HG03135 (cell line): ENCODE results near the gene GEMIN4.
"Not testable (repeated sequence)": the region's sequence is repeated elsewhere in the genome, so short reads cannot be mapped to it uniquely, and the experiment has no call there.

Experiments used
- ATAC-seq: cut with Tn5 transposase; IDR thresholded peaks from one replicate; pipeline ENCODE4 v1.9.1; 2021; ENCODE audit warnings: mild to moderate bottlenecking, moderate library complexity; ENCODE audit not compliant: unreplicated experiment

GEMIN4 gene

DNA sequence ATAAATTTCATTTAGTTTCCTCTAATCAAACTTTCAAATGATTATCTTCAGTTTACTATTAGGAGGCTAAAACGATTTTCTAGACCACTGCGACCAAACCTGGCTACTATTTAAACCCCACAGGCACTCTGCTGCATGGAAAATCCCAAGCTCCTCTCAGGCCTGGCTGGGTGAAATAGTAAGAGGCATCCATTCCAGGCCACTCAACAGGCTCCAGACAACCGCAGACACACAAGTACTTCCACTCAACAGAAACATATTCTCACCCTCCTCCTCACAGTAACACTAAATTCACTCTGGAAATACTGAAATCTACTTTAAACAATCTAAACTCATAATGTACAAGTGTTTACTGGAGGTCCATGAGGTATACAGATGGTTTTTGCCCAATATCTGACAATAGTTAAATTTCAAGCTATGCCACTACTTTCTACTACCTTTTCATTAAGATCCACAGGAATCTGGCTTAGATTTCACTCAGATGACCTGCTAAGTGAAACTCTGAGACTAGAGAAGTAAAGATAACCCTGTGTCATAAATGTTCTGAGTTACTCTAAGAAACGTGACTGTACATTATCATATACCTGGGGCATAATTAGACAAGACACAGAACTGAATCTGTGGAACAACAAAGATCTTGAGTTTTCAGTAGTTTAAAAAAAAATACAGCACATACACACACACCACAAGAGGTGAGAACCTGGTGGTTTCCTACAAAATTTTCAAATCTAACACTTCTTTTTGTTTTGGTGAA lies 47.8 kb downstream of the GEMIN4 start:
- ATAC-seq: no peak

DNA sequence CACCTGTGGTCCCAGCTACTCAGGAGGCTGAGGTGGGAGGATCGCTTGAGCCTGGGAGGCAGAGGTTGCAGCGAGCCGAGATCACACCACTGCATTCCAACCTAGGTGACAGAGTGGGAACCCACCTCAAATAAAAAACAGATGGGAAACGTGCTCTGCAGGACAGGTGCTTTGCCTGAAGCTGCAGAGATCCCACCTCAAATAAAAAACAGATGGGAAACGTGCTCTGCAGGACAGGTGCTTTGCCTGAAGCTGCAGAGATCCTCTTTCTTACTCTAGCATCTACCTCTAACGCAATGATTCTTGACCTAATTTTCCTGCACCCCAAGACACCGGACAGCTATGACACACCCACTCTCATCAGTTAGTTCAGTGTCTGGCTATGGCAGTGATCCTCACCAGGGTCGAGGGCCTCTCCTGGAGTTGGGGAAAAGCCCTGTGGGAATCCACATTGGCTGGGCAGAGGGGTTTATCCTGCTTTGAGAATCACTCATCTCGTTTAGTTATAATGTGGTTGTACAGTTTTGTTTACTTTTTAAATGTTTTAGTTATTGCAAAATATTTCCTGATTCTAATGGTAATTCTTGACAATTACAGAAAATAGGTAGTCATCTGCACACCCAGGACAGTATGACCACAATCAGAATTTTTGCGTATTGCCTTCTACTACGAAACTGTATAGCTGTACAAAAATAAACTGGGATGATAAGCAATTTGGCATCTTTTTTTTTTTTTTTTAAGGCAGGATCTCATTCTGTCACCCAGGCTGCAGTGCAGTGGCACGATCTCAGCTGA lies 48.8 kb downstream of the GEMIN4 start:
- ATAC-seq: no peak

DNA sequence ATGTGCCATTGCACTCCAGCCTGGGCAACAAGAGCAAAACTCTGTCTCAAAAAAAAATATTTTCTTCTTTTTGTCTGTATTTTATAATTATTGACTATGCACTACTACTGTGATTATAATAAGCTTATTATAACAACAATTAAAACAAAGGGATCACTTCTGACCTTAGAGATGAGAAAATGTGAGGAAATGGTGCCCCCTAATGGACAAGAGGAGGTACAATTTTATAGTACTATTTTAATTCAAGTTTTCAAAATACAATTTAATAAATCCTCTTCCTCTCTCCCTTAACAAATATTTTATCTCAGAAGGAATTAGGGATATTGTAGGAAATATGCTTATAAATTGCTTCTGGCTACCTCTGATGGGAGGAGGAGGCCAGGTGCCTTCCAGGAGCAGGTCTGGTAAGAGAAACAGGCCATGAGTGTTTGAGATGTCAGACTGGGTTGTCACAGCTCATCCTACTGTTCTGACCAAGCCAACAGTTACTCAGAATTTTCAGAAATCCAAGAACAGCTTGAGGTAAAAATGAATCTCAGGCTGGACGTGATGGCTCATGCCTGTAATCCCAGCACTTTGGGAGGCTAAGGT lies 51.5 kb downstream of the GEMIN4 start:
- no peak for ATAC-seq

DNA sequence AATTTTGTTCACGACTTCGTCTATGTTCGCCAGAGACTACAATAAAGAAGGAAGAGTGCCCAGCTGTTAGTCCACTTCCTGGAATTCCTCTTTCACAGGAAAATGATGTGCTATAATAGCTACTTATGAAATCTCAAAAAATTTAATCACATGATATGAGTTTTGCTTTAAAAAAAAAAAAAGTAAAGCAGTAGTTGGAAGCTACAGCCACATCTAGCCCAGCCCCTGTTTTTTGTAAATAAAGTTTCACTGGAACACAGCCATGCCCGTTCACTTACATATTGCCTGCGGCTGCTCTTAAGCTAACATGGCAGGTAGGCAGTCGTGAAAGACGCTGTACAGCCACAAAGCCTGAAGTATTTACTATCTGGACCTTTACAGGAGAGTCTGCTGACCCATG lies 52.7 kb downstream of the GEMIN4 start:
- no peak for ATAC-seq

DNA sequence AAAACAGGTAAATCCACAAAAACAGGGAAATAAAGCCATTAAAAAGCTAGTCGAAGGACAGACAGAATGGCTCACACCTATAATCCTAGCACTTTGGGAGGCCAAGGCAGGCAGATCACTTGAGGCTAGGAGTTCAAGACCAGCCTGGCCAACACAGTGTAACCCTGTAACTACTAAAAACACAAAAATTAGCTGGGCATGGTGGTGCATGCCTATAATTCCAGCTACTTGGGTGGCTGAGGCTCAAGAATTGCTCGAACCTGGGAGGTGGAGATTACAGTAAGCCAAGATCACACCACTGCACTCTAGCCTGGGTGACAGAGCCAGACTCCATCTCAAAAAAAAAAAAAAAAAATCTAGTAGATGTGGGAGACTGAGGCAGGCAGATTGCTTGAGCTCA lies 54.0 kb downstream of the GEMIN4 start:
- ATAC-seq: not testable (repeated sequence)

DNA sequence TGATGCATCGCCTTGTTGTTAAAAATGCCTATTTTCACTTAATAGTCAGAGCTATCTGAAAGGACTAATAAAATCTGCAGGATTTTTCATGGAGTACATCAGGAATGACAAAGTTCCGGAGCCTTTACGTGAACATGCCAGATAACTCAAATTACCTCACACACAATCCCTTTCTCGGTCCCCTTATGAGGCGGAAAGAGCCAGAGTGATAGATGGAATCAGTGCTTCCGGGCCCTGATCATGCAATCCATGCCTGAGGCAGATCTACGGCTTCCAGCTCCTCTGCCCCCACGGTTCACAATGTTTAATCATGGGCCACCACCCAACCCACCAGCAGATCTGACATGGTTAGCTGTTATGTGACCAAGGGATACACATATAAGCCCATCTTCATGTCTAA lies 54.4 kb downstream of the GEMIN4 start:
- ATAC-seq: no peak

DNA sequence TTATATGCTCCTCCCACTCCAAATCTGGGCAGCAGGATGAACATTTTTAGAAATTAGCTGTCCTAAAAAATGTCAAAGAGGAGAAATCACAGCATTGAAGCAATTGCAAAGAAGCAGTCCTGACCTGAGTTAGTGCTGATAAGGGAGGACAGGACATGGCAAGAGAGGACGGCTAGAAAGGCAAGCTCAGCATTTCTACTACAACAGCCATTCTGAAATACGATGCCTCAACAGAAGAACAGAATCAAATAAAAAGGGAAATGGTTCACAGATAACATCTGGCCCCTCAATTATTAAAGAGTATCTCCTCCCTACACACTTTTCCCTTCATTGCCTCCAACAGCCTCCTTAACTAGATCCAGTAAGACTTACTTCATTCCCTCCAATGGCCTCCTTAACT lies 55.7 kb downstream of the GEMIN4 start:
- ATAC-seq: no peak
